ENCODE data around the gene TRIM29.

Gene TRIM29

DNA sequence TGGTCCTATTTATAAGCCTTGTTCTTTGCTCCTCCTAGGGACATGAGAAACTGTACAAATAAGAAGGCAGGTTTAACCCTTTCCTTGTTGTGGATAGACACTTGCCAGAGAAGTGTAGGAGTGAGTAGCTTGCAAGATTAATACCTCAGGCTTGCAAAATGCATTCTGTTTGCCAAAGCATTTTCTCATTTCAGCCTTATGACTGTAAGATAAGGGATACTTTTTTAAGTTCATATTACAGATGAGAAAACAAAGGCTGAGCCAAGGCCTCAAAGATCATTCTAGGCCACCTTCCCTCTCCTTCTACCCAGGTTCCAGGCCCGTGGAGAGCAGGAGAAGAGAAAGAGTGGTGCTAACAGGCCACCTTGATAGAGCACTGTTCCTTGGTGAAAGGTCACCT is 46.8 kb downstream of the TRIM29 start:
- no peak for DNase-seq (ENCODE audit: low read depth)
- H3K4me3 ChIP-seq (ENCODE audit: low read length): no peak overlapping the region
- TF ChIP-seq, protein P1, sequence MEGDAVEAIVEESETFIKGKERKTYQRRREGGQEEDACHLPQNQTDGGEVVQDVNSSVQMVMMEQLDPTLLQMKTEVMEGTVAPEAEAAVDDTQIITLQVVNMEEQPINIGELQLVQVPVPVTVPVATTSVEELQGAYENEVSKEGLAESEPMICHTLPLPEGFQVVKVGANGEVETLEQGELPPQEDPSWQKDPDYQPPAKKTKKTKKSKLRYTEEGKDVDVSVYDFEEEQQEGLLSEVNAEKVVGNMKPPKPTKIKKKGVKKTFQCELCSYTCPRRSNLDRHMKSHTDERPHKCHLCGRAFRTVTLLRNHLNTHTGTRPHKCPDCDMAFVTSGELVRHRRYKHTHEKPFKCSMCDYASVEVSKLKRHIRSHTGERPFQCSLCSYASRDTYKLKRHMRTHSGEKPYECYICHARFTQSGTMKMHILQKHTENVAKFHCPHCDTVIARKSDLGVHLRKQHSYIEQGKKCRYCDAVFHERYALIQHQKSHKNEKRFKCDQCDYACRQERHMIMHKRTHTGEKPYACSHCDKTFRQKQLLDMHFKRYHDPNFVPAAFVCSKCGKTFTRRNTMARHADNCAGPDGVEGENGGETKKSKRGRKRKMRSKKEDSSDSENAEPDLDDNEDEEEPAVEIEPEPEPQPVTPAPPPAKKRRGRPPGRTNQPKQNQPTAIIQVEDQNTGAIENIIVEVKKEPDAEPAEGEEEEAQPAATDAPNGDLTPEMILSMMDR (conservative IDR thresholded peaks at IDR 0.05; ENCODE audit: low read depth, low read length): no peak

DNA sequence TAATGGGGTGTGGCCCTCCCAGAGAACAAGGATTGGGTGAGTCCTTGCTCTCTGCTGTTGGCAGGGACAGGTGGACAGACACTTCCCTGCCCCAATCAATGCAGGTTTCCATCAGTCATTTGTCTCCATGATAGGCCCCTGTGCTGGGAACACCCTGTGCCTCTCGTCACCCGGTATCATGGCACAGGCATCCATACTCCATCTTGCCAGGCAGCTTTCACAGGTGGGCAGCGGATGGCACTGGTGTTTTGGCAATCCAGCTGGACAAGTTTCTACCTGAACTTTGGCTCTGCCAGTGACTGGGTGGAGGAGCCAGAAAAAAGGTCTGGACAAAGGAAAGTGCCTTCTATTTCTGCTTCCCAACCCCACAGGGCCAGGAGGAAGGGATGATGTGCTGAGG is 47.5 kb downstream of the TRIM29 start:
- DNase-seq (ENCODE audit: low read depth): no peak
- TF ChIP-seq, protein P1 (conservative IDR thresholded peaks at IDR 0.05; ENCODE audit: low read depth, low read length): no peak

DNA sequence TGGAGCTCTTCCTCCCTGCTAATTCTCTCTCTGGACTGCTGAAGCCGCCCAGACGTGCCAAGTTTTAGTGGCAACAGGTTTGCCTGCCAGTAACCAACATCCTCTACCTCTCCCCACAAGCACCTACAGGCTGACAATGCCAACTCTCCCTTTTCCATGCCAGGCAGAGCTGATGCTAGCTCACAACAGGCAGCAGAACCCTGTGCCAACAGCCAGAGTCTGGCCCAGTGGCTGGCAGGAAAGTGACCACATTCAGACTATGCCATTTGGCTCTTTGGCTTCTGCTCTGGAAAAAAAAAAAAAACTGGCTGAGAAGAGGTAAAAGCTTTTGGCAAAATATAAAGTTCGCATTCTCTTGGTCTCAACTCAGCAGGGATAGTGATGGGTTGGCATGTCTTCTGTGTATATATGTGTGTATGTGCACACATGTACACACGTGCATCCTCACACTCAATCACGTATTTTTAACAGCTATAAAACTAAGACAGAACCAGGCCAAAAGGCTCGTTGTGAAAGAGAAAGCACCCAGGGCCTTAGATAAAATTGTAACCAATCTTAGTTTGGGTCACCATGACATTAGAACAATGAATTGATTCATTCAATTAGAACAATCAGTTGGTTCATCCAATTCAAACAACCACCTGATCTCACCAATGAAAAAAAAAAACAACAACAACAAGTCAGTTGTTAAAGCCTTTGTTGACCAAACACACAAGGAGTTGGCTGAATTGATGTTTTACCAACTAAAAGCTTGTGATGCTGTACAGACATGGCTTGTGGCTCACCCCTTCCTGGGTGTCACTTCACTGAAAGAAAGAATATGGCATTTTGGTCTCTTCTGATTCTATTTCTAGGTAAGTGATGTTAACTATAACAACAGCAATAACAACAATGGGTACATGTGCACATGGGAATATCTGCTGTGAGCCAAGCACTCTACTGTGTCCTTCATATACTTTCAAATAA is 48.6 kb downstream of the TRIM29 start:
- no peak for DNase-seq (ENCODE audit: low read depth)
- no peak overlapping the region for H3K4me3 ChIP-seq (ENCODE audit: low read length)
- TF ChIP-seq, protein P1 (conservative IDR thresholded peaks at IDR 0.05; ENCODE audit: low read depth, low read length): no peak

More for the DNA sequence above, 47.5 kb downstream of the TRIM29 start:
- H3K4me3 ChIP-seq (ENCODE audit: low read length): no peak overlapping the region

DNA sequence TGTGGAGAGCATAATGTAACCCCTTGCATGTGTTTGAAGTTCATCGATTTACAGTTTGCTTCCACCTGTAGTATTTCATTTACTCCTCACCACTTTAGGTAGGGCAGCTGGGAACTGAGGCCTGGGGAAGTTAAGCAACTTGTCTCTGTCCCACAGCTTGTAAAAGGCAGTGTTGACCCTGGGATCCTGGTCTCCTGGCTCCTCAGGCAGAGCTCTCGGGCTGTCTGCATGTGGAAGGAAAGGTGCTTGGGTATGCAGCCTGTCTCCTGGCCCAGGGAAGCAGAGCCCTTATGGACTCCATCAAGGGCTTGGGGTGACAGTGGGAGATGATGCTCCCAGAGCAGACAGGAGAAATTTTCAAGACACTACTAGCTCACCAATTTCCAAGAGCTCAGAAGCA is 49.9 kb downstream of the TRIM29 start:
- no peak for DNase-seq (ENCODE audit: low read depth)
- TF ChIP-seq, protein P1 (conservative IDR thresholded peaks at IDR 0.05; ENCODE audit: low read depth, low read length): no peak
- H3K4me3 ChIP-seq (ENCODE audit: low read length): no peak overlapping the region

DNA sequence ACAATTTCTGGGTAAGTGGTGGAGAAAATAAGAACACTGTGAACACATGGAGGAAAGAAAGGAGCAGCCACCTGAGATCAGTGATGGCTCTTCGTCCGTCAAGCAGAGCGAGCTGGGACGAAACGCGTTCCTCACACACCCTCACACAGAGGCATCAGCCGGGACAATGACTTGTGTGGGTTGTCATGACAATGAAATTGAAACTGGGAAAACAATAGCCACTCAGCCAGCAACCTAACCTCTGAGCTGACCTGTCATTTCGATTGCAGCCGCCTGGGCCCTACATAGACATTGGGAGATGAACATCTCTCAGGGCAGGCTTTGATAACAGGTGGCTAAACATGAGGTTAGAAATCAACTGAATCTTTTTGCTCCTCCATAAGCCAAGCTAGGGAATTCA is 51.3 kb downstream of the TRIM29 start:
- TF ChIP-seq, protein P1 (conservative IDR thresholded peaks at IDR 0.05; ENCODE audit: low read depth, low read length): no peak
- no peak overlapping the region for H3K4me3 ChIP-seq (ENCODE audit: low read length)
- DNase-seq (ENCODE audit: low read depth): no peak

DNA sequence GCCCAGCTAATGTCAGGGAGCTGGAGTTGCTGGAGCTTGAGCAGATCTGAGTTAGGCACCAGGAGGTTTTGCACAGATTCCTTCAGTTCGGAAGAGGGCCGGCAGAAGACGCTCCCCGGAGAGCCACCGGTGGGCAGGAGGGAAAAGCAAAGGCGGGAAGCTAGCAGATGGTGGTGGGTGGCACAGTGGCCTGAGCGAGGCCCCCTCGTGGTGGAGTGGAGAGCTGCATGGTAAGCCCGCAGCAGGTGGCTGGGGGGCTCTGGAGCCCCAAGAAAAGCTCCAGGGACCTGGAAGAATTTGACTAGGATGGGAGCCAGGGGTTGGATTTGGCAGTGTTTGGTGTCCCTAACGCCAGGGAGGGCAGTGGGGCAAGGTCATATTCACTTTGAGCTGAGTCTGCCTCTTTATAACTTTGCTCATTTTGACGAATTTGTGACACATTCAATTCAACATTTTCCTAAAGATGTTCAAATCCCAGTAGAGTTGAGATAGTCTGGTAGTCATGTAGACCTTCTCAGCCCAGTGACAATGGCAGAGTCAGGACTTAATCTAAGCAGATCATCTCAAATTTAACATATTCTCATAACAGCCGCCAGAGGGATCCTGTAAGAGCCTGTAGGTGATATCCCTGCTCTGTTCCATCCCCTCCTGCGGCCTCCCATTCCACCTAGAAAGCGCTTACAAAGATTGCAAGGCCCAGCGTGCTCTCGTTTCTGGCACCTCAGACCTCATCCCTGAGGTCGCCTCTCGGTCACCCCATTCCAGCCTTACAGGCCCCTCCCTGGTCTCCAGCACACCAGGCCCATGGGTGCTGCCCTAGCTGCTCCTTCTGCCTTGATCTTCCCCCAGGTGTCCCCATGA is 57.9 kb downstream of the TRIM29 start:
- H3K4me3 ChIP-seq (ENCODE audit: low read length): no peak overlapping the region
- TF ChIP-seq, protein P1 (conservative IDR thresholded peaks at IDR 0.05; ENCODE audit: low read depth, low read length): peak; percentile 31
- DNase-seq (ENCODE audit: low read depth): no peak

Measured in retinal pigment epithelial cell (primary cell).